ENCODE data around the gene GABRB3.

The GABRB3 gene

GRCh38 chr15:26582840-26583239, 190.0 kb downstream of the GABRB3 start:
- no peaks in the 10 kb centered on the region for H3K9me3 ChIP-seq (ENCODE audit: severe bottlenecking)
- no peak overlapping the region for H3K27ac ChIP-seq
- H3K4me3 ChIP-seq (ENCODE audit: low read depth, low read length), result no peak overlapping the region
- no peak for TF ChIP-seq CTCF (IDR thresholded peaks at IDR 0.05; ENCODE audit: low read depth, low read length)
- peaks cover 39% of the 10 kb centered on the region for H3K36me3 ChIP-seq
- no peaks in the 10 kb centered on the region for H3K27me3 ChIP-seq (ENCODE audit: insufficient read depth, low read depth, severe bottlenecking)
- DNase-seq, result no peak

GRCh38 chr15:26580943-26581342, 191.9 kb downstream of the GABRB3 start:
- Histone ChIP-seq H3K4me3 (ENCODE audit: low read depth, low read length) (no peak overlapping the region), H3K36me3 (peaks cover 56% of the 10 kb centered on the region), H3K9me3 (ENCODE audit: severe bottlenecking) (no peaks in the 10 kb centered on the region), H3K27ac (no peak overlapping the region), H3K27me3 (ENCODE audit: insufficient read depth, low read depth, severe bottlenecking) (no peaks in the 10 kb centered on the region)
- no peak for TF ChIP-seq CTCF (IDR thresholded peaks at IDR 0.05; ENCODE audit: low read depth, low read length)
- DNase-seq, result no peak

GRCh38 chr15:26572602-26573350, 200.1 kb downstream of the GABRB3 start:
- Histone ChIP-seq H3K27me3 (ENCODE audit: insufficient read depth, low read depth, severe bottlenecking) (no peaks in the 10 kb centered on the region), H3K36me3 (peaks cover 46% of the 10 kb centered on the region), H3K27ac (no peak overlapping the region), H3K4me3 (ENCODE audit: low read depth, low read length) (no peak overlapping the region), H3K9me3 (ENCODE audit: severe bottlenecking) (no peaks in the 10 kb centered on the region)
- no peak for TF ChIP-seq CTCF (IDR thresholded peaks at IDR 0.05; ENCODE audit: low read depth, low read length)
- DNase-seq, result no peak

GRCh38 chr15:26571346-26571745, 201.5 kb downstream of the GABRB3 start:
- no peak for TF ChIP-seq CTCF (IDR thresholded peaks at IDR 0.05; ENCODE audit: low read depth, low read length)
- H3K4me3 ChIP-seq (ENCODE audit: low read depth, low read length), result no peak overlapping the region

GRCh38 chr15:26565542-26565941, 207.3 kb downstream of the GABRB3 start:
- no peaks in the 10 kb centered on the region for H3K9me3 ChIP-seq (ENCODE audit: severe bottlenecking)
- peaks cover 33% of the 10 kb centered on the region for H3K36me3 ChIP-seq
- no peak for TF ChIP-seq CTCF (IDR thresholded peaks at IDR 0.05; ENCODE audit: low read depth, low read length)
- no peak overlapping the region for H3K27ac ChIP-seq
- no peak for DNase-seq
- no peak overlapping the region for H3K4me3 ChIP-seq (ENCODE audit: low read depth, low read length)
- no peaks in the 10 kb centered on the region for H3K27me3 ChIP-seq (ENCODE audit: insufficient read depth, low read depth, severe bottlenecking)

More at GRCh38 chr15:26571346-26571745, 201.5 kb downstream of the GABRB3 start:
- peaks cover 43% of the 10 kb centered on the region for H3K36me3 ChIP-seq
- H3K9me3 ChIP-seq (ENCODE audit: severe bottlenecking), result no peaks in the 10 kb centered on the region
- DNase-seq, result no peak
- H3K27me3 ChIP-seq (ENCODE audit: insufficient read depth, low read depth, severe bottlenecking), result no peaks in the 10 kb centered on the region
- H3K27ac ChIP-seq, result no peak overlapping the region

- TF ChIP-seq CTCF (IDR thresholded peaks at IDR 0.05; ENCODE audit: low read depth, low read length), result no peak
- Histone ChIP-seq H3K36me3 (peaks cover 44% of the 10 kb centered on the region), H3K27me3 (ENCODE audit: insufficient read depth, low read depth, severe bottlenecking) (no peaks in the 10 kb centered on the region), H3K27ac (no peak overlapping the region), H3K9me3 (ENCODE audit: severe bottlenecking) (no peaks in the 10 kb centered on the region), H3K4me3 (ENCODE audit: low read depth, low read length) (no peak overlapping the region)
- no peak for DNase-seq
These were observed 208.5 kb downstream of the GABRB3 start for GRCh38 chr15:26564361-26564760.

Measured in WERI-Rb-1 (cell line).